ENCODE measurements around the gene ANKZF1.
A peak's percentile ranks its signal among the peaks of the same experiment; 100 is the strongest.
"Not testable (repeated sequence)": the region's sequence is repeated elsewhere in the genome, so short reads cannot be mapped to it uniquely, and the experiment has no call there.

ANKZF1 gene

GRCh38 chr2:219253753-219254589, 24.4 kb downstream of the ANKZF1 start, which contains the start of gene TUBA4A:
Gene TUBA4A, minus strand, starts transcription at chr2:219253918. Its CDS starts 60 bp downstream, at chr2:219253858.
- peak; percentile 81 to 87 for DNase-seq (ENCODE audit: low read depth in 2 of 2)

- DNase-seq (ENCODE audit: low read depth in 2 of 2), result no peak
Observed at GRCh38 chr2:219254590-219255201, 25.1 kb downstream of the ANKZF1 start.

GRCh38 chr2:219258942-219259341, 29.3 kb downstream of the ANKZF1 start:
- not testable (repeated sequence) for DNase-seq (ENCODE audit: low read depth in 2 of 2)

- DNase-seq (ENCODE audit: low read depth in 2 of 2), result no peak
Observed at GRCh38 chr2:219261024-219261855, 31.6 kb downstream of the ANKZF1 start.

GRCh38 chr2:219266232-219266631, 36.6 kb downstream of the ANKZF1 start:
- no peak for DNase-seq (ENCODE audit: low read depth in 2 of 2)

- no peak for DNase-seq (ENCODE audit: low read depth in 2 of 2)
Observed at GRCh38 chr2:219266886-219267285, 37.3 kb downstream of the ANKZF1 start.

- DNase-seq (ENCODE audit: low read depth in 2 of 2), result no peak
Observed at GRCh38 chr2:219268294-219268693, 38.7 kb downstream of the ANKZF1 start.

GRCh38 chr2:219269362-219270054, 39.9 kb downstream of the ANKZF1 start:
- no peak for DNase-seq (ENCODE audit: low read depth in 2 of 2)

GRCh38 chr2:219270055-219270372, 40.4 kb downstream of the ANKZF1 start:
- DNase-seq (ENCODE audit: low read depth in 2 of 2), result no peak

- no peak for DNase-seq (ENCODE audit: low read depth in 2 of 2)
Observed at GRCh38 chr2:219271021-219271420, 41.4 kb downstream of the ANKZF1 start.

GRCh38 chr2:219272356-219272755, 42.8 kb downstream of the ANKZF1 start:
- DNase-seq (ENCODE audit: low read depth in 2 of 2), result no peak

- no peak for DNase-seq (ENCODE audit: low read depth in 2 of 2)
Observed at GRCh38 chr2:219272995-219273394, 43.4 kb downstream of the ANKZF1 start.

GRCh38 chr2:219273937-219274336, 44.3 kb downstream of the ANKZF1 start:
- no peak for DNase-seq (ENCODE audit: low read depth in 2 of 2)

- no peak for DNase-seq (ENCODE audit: low read depth in 2 of 2)
Observed at GRCh38 chr2:219274361-219274921, 44.8 kb downstream of the ANKZF1 start.

- peak; percentile 49 to 52 for DNase-seq (ENCODE audit: low read depth in 2 of 2)
Observed at GRCh38 chr2:219277703-219278654, 48.4 kb downstream of the ANKZF1 start.

- DNase-seq (ENCODE audit: low read depth in 2 of 2), result no peak
Observed at GRCh38 chr2:219278655-219279150, 49.1 kb downstream of the ANKZF1 start.

- DNase-seq (ENCODE audit: low read depth in 2 of 2), result peak; percentile 94 to 97
Observed at GRCh38 chr2:219279151-219279915, 49.7 kb downstream of the ANKZF1 start, which contains the start of gene DNAJB2. Gene DNAJB2, plus strand, starts transcription at chr2:219279366. Its CDS starts 468 bp downstream, at chr2:219279834.

- peak in 1 of 2 donors; percentile 53 for DNase-seq (ENCODE audit: low read depth in 2 of 2)
Observed at GRCh38 chr2:219279916-219280516, 50.4 kb downstream of the ANKZF1 start.

GRCh38 chr2:219280651-219281050, 51.0 kb downstream of the ANKZF1 start:
- DNase-seq (ENCODE audit: low read depth in 2 of 2), result no peak

All from stimulated activated CD8-positive, alpha-beta memory T cell treated with anti-CD3 and anti-CD28 coated beads, Interleukin-2, amount 100 ng/mL, for 1 hour (primary cell).